Suppressor macrophage (primary cell): ENCODE results near the gene MORN5.
A peak's percentile ranks its signal among the peaks of the same experiment; 100 is the strongest.

Experiments used
- DNase-seq, 4 experiments: peaks; one replicate each; pipeline ENCODE4 v3.0.0-alpha.2; 2020 to 2022

The MORN5 gene

DNA sequence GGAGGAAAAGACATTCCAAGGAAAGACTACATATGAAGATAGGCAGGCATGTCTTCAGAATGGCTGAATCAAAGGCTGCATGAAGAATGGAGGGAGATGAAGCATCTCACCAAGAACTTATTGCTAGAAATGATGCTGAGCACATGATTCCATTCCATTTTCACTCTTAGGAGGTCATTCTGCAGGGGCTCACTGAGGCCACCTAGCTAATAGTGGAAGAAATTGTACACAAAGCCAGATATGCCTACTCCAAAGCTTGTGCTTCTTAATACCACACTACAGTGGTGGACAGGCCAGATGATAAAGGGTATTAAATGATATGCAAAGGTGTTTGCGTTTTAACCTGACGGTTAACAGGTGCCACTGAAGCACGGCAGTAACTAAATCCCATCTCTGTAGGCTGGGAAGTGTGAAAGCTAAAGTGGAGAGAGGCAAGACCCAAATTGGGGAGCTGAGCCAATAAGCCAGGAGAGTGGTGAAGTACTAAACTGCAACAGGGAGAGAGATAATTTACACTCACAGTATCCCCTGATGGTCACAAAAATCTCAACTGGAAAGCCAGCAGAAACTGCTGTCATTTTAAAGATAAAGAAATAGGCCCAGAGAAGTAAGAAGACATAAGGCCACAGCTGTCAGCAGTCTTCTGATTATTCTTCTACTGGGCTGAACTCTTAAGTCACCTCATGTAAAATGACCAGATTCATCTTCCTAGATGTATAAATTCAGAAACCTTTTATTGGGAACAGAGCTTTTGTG is 14.7 kb upstream of the MORN5 start:
- peak in 1 of 4 experiments; percentile 7 for DNase-seq

DNA sequence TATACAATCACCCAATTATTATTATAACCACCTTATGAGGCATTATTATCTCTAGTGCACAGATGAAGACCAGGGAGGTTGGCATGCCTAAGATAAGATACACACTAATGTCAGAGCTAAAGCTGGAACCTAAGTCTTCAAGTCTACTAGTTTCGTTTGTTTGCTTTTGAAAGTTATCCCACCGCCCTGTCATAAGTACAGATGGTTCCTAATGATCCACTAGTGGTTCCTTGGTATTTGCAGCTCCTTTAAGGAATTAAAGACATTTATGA is 14.2 kb upstream of the MORN5 start:
- DNase-seq = no peak

DNA sequence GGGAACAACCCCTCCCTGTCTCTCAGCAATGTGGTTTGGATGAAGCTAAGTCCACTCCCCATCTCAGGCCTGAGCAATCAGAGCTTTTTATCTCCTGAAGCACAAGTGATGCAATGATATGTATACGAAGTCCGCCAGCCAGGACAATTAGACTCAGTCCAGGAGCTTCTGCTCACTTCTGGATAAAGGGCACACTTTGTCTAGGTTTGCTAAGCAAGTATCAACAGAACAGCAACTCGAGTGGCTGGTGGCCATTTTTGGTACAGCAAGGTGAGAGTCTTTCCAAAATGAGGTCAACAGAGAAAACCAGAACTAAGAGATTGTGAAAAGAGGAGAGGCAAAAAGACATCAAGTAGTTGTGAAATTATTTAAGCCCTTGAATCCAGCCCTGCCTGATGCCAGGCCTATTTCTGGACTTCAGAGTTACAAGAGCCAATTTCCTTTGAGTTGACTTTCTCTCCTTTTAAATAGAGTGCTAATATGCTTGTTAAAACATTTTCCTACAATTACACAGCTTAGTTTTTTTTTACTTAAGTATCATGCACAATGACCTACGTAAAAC is 8.4 kb upstream of the MORN5 start:
- DNase-seq = no peak

DNA sequence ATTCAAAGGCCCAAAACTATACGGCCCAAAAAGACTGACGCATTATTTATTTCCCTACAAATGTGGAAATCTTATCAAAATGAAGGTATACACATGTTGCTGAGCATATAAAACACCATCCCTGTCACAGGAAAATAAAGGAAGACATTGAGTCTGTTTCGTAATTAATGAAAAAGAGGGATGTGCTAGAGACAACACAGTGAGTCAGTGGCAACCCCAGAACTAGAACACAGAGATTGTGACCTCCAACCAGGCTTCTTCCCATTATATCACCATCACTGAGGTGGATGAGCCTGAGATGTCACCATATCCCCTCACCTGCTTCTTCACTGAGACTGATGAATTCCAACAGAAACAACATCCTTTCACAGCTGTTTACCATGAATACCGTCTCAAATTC is 3.9 kb upstream of the MORN5 start:
- DNase-seq = peak; percentile 3 to 31 (median 21)

DNA sequence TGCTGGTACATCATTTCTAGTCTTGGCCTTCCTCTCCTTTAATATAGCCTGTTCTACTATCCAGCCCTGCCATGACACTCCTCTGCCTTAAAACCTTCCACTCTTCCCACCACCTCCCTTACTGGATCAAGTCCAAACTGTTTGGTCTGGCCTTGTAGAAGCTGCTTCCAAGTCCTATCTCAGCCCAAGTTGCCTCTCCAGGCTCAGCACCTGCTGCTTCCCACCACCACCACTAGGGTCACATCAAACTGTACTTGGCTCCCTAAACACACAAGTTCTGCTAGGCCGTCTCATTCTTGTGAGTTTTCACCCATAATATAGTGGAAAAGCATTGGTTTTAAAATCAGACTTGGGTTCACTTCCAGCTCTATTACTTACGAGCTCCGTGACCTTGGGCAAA is 1.5 kb upstream of the MORN5 start:
- peak; percentile 31 to 60 (median 46) for DNase-seq

DNA sequence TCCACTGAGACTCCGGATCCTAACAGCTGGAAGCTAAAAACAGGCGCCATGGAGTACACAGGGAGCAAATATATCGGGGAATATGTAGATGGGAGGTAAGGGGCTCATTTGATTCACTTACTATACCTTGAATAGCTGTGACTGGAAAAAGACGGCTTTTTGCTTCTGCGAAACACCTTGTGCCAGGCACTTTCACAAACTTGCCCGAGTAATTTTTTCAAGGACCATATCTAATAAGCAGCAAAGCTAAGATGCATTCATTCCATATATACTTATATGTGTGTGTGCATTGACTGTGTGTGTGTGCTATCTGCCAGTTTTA is 178 bp downstream of the MORN5 start:
- DNase-seq = no peak

DNA sequence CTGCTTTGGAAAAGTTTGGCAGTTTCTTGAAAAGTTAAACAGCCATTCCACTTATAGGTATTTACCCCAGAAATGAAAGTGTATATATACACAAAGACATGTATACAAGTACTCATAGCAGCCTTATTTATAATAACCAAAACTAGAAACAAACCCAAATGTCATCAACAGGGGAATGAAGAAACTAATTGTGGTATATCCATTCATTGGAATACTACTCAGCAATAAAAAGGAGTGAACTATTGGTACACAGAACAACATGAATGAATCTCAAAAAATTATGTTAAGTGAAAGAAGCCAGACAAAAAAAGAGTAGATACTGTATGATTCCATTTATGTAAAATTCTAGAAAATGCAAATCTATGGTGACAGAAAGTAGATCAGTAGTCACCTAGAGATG is 2.7 kb downstream of the MORN5 start:
- DNase-seq = no peak

DNA sequence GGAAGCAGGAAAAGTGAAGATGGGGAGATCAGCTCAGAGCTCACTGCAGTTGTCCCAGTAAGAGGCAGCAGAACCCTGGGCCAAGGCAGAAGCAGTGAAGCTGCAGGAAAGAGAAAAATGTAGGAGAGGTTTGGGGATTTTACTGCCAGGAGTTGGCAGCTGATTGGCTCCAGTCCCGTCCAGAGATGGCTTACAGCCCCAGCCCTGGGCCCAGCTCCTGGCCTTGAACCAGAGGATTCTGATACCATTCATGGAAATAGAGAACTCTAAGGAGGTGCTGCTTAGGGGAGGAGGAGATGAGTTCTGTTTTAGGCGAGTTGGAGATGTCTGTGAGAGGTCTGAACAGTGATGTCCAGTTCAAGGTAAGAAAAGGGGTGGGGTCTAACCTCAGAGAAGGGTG is 4.6 kb downstream of the MORN5 start:
- DNase-seq = no peak

DNA sequence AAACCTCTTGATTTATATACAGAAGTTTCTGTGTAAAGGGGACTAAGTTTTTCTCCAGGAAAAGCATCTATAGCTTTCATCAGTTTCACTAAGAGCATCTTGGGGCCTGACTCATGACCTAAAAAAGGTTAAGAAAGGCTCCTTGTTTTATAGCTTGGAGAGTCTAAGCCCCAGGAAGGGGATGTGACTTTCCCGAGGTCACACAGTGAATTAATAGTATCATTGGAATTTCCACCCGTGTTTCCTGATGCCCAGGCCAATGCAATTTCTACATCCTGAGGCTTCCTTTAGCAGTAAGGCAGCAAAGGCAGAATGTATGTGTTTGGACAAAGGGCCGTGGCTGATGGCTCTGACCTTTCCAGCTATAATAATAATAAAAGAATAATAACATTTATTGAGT is 8.6 kb downstream of the MORN5 start:
- DNase-seq = no peak

DNA sequence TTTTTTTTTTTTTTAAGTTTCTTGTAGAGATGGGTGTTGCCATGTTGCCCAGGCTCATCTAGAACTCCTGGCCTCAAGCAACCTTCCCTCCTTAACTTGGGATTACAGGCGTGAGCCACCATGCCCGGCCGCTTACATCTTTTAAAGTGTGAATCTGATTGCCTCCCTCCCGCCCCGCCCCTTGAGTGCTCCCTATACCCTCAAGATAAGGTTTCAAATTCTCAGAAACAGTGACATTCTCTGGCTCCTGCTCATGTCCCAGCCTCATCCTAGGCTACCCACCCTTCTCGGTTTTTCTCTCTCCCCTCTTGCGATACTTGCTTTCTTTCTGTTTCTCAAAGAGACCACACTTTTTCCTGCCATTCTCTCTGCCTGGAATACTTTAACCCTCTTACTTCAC is 12.4 kb downstream of the MORN5 start:
- no peak for DNase-seq

DNA sequence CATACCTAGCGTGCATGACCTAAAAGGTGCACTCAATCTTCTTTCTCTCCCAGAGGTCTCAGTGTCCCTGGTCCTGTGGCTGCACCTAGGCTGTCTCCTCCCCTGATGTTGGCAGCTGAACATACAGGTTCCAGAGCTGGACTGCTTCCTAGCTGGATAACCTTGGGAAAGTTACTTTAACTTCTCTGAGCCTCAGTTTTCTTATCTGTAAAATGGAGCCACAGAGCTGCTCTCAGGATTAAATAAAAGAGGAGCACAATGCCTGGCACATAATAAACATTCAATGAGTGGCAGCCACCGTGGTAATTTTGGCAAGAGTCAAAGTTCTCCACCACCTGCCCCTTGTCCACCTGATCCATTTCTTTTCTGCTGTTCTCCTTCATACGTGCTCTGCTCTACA is 14.0 kb downstream of the MORN5 start:
- DNase-seq = no peak

DNA sequence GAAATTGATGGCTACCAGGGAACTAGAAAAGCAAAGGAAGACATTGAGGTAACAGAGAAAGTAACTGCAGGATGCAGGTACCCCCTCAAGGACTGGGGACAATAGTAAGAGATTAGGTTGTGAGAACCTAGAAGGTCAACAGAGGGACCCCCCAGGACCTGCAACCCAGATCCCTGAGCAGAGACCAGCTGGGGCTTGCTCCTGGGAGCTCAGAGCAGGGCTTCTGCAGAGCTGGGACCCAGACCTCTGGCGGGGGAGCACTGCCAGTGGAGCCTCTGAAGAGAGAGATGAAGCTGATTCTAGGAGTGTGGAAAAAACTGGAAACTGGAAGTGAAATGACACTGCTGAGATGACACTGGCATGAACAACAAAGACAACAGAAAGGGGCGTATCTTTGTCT is 17.2 kb downstream of the MORN5 start:
- DNase-seq = no peak

DNA sequence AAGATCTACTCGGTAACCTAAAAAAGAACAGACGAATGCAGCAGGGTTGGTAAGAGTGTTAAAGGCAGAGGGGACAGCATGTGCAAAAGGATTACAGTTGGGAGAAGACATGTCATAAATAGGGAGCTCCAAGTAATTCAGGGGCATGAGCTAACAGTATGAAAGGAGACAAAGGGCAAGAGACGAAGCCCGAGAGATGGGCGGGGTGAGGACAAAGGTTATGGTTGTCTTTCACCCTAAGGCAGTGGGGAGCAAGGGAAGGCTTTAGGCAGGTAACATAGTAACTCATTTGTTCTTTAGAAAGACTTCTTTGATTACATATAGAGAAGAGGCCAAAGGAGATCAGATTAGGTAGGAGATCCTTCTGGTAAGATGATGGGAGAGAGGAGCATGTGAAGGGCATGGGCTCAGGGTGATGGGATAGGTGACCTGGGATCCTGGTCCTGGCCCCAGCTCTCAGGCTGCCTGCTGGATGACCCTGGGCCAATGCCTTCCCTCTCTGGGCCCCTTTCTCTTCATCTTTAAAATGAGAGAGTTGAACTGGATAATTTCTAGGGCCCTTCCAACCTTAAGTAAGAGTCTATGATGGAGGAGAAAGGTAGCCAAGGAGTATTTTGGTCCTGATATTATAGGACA is 19.5 kb downstream of the MORN5 start:
- DNase-seq = no peak

DNA sequence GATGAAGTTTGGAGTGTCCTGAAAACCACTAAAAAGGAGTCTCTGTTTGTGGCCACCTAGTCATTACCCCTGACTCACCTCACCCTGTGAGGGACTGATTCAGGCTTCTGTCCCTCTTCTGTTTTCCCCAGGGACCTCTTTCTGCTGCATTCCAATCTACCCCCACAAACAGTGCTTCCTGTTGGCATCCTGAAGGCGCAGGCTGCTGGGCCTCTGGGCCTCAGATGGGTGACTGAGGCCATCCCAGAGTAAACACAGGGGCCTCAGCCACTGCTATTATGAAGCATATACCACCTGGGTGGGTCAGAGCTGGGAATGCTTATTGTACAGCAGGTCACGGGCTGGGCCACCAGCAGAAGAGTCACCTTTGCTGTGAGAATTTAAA is 20.0 kb downstream of the MORN5 start:
- no peak for DNase-seq

DNA sequence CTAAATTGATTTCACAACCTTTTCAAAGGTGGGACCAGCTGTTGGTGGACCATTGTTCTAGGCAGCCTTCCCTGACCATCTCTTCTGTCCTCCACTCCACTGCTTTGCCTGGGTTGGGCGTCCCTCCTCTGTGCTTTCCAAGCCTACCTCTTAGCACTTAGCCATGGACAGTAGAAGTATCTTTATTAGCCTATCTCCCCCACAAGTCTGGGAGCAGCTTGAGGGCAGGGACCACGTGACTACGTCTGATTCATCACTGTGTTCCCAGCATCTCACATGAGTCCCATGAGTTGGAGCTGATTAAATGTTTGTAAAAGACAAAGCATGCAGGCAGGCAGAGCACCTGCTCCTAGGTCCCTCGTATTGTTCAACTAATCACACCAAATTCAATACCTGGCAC is 20.9 kb downstream of the MORN5 start:
- DNase-seq = peak in 1 of 4 experiments; percentile 12

DNA sequence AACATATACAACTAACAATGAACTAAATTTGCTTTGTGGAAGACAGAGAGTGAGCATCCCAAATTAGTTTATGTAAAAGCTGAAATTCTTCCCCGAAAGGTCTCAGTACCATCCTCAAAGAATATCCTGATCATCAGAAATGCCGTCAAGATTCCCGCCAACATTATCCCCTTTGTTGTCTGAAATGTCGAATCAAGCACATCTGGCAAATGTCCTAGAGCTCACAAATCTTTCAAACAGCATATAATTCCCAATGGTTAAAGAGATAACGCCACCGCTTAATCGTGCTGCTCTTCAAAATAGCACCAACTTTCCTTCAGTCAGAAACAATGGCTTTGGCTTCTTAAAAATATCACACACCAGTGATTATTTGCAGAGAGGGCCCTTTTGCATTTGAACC is 23.8 kb downstream of the MORN5 start:
- DNase-seq = no peak

DNA sequence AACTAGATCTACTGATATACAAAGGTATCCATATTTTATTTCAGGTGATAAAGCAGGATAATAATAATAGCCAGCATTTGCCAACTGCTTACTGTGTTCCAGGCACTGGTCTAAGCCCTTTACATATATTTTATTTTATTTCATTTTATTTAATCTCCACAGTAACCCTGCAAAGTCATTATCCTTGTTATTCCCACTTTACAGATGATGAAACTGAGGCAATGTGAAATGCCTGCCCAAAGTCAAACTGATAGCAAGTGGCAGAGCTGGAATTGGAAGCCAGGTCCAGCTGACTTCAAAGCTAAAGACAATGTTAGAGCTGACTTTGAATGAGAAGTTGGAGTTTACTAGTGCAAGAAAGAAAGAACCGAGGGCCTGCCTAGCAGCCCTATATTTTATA is 24.8 kb downstream of the MORN5 start:
- DNase-seq = no peak

DNA sequence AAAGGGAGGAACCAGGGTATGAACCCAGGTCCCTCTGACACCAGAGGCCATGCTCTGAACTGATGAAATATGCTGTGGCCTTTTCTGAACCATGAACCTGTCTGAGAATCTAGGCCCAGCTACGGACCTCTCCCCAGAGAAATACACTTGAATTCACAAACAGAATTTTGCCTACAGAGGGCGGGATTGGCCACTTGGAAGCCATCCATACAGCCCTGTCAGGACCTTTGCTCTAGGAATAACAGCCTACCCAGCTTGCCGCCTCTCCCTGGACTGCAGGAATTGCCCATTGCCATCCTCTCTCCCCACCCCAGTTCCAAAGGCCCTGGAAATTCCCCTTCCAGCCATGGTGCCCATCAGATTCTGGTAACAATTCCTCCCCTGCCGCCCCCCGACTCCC is 26.6 kb downstream of the MORN5 start:
- DNase-seq = no peak

DNA sequence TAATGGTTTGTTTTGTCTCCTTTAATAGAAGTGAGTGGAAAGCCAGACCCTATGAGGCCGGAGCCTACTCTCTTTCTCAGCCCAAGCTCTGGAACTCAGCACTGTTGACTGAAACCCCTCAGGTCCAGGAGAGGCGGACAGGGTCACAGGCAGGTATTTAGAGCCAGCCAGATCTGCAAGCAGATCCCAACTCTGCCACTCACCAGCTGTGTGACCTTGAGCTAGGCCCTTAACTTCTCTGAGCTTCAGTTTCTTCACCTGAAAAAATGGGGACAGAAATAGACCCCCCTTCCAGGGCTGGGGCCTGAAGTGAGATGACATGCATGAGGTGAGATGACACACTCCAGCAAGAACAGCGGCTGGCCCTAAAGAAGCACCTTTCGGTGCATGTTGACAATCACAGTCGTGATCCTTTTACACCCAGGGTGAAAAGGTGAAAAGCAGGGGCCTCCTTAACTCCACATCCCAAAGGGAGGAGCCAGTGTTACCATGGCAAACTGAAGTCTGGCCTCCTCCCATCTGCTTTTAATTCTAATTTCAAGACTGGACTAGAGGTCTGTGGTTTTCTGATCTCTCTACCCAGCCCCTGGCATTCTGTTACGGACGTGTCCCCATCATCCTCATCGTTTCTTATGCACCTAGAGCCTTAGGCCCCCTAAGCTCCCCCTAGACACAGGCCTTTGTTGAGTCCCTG is 27.2 kb downstream of the MORN5 start:
- no peak for DNase-seq

DNA sequence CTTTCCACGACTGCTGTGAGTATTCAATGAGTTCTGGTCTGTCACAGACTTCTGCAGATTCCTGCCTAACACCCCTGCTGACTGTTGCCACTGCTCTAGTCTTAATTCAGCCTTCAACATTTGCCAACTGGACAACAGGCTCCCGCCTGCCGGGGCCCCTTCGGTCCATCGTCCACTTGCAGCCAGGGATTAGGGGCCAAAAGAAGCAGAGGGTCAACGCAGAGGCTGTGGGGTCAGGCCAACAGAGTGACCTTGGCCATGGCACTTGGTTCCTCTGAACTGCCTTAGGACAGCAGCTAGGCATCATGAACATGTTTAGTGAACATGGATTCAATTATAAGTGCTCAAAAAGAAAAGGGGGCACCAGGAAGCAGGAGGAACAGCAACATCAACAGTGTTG is 28.7 kb downstream of the MORN5 start:
- no peak for DNase-seq

DNA sequence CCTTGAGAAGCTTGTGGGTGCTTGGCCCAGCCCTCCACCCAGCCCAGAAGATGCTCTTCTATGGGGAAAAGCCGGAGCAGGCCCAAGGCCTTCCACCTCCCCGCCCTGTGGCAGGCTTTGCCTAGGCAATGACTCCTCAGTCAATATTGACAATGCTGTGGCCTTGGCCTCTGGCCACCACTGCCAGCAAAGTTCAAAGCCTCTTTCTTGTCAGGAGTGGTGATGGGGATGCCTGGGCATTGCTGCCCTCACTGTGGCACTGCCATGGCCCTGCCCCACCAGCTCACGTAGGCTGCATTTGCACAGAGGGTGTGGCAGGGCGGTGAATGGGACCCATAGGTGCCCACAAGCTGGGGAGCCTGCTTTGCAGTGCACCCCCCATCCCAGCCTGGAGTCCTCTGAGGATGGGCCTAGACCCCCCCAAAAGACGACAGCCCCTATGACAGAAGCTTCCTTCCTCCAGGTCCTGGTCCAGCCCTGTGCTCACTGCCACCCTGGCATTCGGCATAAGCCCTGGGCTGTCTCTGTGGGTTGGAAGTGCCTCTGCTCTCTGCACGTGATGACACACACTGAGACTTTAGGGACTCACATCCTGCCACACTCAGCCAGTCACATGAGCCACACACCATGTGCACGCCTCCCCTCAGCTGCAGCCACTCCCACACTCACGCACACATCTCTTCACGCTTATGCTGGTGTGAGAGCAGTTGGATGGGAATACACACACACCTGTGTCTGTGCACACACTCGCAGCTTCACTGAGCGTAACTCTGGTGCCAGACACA is 31.1 kb downstream of the MORN5 start:
- DNase-seq = no peak

DNA sequence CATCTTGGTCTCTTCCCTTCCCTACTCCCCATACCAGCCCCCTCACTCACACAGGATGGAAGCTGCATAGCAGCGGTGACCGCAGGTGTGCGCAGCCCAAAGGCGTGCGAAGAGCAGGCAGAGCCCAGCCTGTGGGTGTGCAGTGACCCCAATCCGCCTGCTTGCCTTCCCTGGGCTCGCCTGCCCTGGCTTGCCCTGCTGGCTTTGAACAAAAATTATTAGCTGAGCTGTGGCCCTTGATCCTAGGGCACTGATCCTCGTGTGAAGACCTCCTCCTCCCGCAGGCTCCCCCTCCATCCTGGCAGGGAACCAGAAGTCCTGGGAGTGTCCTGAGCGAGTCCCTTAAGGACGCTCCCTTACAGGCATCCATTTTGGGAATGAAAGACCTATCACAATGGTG is 31.9 kb downstream of the MORN5 start:
- no peak for DNase-seq

DNA sequence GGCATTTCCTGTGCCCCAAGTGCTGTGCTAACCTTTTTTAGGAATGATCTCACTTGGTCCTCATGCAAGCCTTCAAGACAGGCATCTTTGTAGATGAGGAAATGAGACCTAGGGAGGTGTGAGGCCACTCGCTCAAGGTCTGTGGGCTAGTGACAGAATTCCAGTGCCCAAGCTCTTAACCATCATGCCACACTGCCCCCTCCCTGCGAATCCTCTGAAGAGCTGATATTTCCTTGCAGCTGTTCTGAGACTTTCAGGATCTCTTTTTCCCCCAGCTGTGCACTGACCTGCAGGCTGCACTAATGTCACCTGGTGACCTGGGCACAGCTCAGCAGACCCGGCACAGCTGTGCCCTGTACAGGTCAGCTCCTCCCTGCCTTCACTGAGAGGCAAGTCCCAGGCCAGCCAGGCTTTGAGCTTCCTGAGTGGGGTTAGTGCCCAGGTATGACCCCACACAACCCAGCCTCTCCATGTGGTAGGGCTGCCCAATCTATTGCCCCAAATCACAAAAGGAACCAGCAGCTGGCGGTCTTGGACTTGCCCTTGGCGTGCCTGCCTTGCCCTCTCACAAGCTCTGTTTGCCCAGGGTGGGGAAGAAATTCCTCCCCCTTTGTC is 32.7 kb downstream of the MORN5 start:
- DNase-seq = no peak
